HG02973 (cell line): ENCODE results near the gene C5orf15.
A peak's percentile ranks its signal among the peaks of the same experiment; 100 is the strongest.

Source experiments
- ATAC-seq: cut with Tn5 transposase; IDR thresholded peaks from one replicate; pipeline ENCODE4 v1.9.1; 2021; ENCODE audit warnings: moderate library complexity; ENCODE audit not compliant: unreplicated experiment

Gene C5orf15

GRCh38 chr5:133968204-133968980 lies at the start of gene C5orf15:
C5orf15 (minus strand) TSS chr5:133968625; CDS start chr5:133968584, 41 bp downstream.
- peak; percentile 93 for ATAC-seq

DNA sequence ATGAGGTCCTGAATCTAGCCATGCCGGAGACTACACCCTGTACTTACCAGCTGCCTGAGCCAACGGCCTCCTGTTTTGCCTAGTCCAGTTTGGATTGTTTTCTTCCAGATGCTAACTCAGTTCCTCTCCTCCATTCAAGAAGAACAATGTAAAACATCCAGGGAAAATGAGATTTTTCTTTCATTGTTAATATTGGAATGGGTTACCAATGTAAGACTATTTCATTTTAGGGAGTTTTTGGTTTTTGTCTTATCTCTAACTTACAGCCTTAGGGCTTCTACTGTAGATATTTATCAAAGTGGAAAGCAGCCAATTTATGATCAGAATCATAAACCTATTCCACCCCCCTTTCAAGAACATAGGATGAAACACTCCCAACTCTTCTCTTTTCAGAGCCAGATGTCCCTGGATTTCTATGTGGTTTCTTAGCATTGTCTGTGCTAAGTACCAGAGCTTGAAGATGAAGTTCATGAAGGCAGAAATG lies 39.9 kb upstream of the C5orf15 start:
- ATAC-seq = no peak

DNA sequence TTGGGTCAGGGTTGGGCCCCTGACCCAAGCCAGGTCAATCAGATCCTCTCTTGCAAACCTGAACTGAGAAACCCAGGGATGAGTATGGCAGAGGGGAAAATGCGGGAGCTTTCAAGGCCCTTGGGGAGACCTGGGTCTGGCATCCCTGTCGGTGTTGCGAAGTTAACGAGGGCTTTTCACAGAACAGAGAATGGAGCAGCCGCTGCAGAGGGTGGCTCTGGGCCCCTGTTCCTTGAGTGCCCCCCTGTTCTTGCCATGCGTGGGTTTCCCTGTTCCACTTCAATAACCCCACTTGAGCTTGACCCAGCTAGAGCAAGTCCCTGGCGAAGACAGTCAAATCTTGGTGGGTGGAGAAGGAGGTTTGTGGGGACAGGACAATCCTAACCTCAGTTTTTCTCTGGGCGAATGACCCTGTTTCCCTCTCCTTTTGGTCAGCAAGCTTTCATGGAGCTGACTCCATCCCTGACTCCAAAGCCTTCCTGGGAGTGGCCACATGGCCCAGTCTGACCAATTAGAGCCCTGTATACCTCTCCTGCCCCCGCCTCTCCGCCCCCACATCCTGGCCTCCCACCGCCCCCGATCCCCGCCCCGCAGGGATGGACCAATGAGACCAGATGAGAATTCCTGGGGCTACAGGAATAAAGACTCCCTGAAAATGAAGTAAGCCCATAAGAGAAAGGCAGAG lies 39.3 kb upstream of the C5orf15 start:
- no peak for ATAC-seq

DNA sequence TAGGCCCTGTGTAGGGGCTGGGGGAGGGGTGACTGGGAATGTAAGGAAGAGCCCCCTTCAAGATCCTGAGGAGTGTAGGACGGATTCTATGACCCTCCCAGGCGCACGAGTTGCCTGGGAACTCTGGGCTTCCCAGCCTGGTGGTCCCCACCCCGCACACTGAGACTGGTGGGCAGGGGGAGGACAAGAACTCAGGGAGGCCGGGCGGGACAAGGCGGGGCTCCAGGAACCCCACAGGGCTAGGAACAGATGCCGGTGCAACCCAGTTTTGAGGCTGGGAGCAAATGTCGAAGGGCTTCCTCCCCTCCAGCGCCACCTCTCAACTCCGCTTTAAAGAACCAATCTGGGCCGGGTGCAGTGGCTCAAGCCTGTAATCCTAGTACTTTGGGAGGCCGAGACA lies 37.7 kb upstream of the C5orf15 start:
- ATAC-seq = no peak

GRCh38 chr5:134005417-134006061 lies 37.1 kb upstream of the C5orf15 start:
- ATAC-seq = no peak

- peak; percentile 68 for ATAC-seq
Observed at GRCh38 chr5:134004626-134005416, 36.4 kb upstream of the C5orf15 start, which contains the start of gene VDAC1. VDAC1 (minus strand) TSS chr5:134004975; CDS start chr5:133993012, 11,963 bp downstream.

- peak; percentile 28 for ATAC-seq
Observed at GRCh38 chr5:134003817-134004625, 35.6 kb upstream of the C5orf15 start.

GRCh38 chr5:134003064-134003816 lies 34.8 kb upstream of the C5orf15 start:
- ATAC-seq = no peak

- no peak for ATAC-seq
Observed at GRCh38 chr5:134001938-134002731, 33.7 kb upstream of the C5orf15 start.

GRCh38 chr5:134000696-134001453 lies 32.5 kb upstream of the C5orf15 start:
- no peak for ATAC-seq

DNA sequence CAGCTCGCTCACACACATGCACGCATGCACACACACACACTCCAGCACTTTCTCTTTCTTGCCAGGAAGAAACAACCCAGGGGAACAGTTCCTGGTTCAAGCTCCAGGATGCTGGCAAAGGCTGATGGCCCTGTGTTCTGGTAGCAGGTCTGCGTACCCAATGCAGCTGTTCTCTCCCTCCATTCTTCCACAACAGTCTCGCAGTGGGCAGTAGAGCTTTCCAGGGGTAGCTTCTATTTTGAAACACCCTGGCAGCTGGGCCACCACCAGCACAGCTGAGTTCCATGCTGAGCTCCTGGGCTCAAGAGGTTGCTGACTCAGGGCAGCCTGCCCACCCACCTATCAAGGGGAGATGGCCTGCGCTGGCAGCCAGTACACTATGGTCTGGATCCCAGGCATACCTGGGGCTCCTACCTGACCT lies 31.7 kb upstream of the C5orf15 start:
- no peak for ATAC-seq

GRCh38 chr5:133998807-133999206 lies 30.4 kb upstream of the C5orf15 start:
- ATAC-seq = no peak

- ATAC-seq = no peak
Observed at GRCh38 chr5:133998042-133998441, 29.6 kb upstream of the C5orf15 start.

- ATAC-seq = no peak
Observed at GRCh38 chr5:133996683-133997252, 28.3 kb upstream of the C5orf15 start.

DNA sequence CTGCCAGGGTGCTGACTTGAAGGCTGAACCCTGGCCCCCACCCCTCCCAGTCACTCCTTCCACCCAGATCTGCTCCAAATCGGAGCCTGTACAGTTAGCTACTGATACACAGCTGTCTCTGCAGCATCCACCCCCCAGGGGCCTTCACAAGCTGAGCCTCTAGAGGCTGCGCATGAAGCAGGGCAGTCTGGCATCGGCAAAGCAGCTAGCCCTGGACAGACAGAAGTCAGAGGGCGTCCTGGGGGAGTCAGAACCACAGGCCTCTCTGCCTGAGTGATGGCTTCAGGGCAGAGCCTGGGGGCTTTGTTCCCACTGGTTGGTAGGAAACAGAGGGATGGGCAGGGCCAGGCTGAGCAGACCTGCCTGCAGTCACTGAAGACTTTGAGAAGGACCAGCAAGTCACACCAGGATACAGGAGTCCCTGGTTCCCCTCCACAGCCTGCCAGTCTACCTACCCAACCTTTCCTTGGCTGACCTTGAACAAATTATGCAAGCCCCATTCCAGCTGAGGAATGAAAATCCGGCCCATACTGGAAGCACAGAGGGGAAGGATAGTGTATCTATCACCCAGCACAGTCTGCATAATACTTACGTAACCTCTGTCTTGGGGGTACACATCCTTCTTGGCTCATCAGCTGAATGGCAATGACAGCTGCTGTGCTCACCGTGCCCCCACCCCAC lies 27.6 kb upstream of the C5orf15 start:
- no peak for ATAC-seq

DNA sequence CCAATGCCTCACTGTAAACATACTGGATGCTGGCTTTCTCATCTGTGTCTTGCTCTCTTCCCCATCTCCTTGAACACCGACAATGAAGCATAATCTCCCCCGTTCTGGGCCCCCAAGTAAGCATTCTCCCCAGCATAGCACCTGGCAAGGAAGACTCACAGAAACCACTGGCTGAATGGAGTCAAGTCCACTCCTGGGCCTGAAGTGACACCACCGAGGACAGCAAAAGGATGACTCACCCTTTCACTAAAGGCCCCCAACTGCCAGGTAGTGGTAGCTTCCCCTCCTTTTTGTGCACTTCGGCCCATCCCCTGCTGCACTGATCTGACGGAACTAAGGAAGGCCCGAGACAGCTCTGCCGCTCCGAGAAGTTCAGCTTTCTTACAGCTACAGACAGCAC lies 26.9 kb upstream of the C5orf15 start:
- no peak for ATAC-seq

DNA sequence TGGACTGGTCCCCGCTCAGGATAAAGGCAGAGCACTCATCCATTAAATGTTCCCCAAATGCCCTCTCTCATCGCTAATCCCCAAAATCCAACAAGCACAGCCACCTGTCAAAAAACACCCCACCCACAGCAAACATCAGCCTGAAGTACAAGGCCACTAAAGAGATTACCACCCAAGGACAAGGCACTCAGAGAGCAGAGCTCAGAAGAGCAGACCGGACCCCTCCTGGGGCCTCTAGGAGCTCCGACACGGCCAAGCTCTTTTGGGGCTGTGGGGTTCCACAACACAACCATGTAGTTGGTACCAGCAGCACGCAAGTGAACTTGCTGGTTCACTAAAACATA lies 26.5 kb upstream of the C5orf15 start:
- no peak for ATAC-seq
